GM19238 (cell line): ENCODE measurements around the gene C4orf54.

ENCODE experiments used
- DNase-seq: peaks from one replicate; pipeline ENCODE4 v3.0.0; 2011; ENCODE audit warnings: low spot score; ENCODE audit not compliant: insufficient read length

Gene C4orf54

DNA sequence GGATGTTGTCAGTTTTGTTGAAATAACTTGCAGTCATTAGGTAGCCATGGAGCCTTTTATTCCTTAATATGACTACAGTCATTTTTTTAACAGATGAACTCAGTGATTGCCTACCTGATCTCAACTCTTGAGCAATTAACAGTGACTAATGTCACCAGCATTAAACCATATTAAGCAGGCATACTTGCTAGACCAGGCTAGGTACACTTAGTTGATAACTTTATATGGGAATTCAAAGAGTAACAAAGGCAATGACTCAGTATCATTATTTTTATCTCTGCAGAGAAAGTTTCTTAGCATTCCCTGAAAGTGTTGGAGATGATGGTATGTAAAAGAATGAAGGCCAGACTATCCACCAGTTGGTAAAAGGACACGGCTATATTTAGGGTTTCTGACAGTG, at the start of gene C4orf54:
TSS of gene C4orf54 (minus strand) at position 31 of the 400 bp plus-strand sequence. CDS start 3,180 bp downstream, outside the sequence.
- DNase-seq = no peak

DNA sequence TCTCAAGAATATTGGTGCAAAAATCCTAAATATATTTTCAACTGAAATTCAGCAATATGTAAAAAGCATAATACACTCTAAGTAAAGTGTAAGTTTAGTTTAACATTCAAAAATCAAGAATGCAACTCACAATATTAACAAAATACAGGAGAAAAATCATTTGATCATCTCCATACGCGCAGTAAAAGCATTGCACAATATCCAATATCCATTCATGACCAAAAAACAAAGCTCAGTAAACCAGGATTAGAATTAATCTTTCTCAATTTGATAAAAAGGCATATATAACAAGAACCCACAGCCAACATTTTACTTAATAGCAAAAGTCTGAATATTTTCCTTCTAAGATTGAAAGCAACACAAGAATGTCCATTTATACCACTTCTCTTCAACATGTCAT, 48.3 kb upstream of the C4orf54 start:
- no peak for DNase-seq

DNA sequence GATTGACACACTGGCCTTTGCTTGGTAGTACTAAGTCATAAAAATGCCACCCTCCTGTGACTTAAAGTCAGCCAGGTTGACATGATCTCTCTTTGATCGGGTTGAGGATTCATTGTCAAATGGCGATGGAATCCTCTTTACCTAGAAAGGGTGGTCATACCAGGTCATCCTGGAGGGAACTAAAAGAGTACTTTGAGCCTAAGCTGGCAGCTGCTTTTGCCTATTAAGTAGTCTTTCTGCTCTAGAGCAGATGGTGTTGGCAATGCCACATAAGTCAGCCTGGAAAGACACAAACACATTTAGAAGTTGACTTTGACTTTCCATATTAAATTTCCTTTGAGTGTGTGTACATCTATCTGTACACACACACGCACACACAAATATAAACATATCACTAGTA, 39.2 kb upstream of the C4orf54 start:
- DNase-seq = no peak

DNA sequence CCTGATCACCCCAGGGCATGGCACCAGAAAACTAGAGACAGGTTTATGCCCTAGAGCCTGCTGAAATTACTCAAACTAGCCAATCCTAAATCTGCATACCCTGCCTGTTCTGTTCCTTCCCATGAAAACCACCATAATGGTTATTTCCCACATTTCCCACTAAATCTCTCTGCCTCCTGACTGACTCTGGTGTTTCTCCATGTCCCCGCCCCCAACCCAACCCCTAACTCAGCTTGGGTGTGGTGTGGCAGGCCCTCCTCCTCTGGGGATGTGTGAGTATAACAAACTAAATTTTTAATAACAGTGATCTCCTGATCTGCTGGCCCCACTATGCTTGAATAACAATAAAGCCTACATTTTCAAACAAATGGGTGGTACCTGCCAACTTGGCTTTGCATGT, 35.5 kb upstream of the C4orf54 start:
- DNase-seq = no peak

DNA sequence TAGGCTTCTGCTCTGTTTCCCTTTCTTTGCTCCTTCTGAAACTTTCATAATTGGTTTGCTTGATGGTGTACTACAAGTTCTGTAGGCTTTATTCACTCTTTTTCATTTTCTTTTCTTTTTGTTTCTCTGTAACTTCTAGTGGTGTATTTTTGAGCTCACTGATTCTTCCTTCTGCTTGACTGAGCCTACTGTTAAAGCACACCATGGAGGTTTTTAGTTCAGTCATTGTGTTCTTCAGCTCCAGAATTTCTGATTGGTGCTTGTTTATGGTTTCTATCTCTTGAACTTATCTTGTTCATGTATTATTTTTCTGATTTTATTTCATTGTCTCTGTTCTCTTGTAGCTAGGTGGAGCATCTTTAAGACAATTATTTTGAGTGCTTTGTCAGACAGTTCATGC, 33.4 kb upstream of the C4orf54 start:
- no peak for DNase-seq

DNA sequence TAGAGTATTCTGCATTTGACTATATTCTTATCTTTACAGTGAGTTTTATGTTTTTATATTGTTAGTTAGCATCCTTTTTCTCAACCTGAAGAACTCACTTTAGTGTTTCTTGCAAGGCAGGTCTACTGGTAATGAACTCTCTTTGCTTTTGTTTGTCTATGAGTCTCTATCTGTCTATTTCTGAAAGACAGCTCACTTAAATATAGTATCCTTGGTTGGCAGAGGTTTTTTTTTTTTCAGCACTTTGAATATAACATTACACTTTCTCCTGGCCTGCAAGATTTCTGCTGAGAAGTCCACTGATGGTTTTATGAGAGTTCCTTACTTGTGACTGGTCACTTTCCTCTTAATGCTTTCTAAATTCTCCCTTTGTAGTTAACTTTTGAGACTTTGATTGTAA, 32.8 kb upstream of the C4orf54 start:
- no peak for DNase-seq

DNA sequence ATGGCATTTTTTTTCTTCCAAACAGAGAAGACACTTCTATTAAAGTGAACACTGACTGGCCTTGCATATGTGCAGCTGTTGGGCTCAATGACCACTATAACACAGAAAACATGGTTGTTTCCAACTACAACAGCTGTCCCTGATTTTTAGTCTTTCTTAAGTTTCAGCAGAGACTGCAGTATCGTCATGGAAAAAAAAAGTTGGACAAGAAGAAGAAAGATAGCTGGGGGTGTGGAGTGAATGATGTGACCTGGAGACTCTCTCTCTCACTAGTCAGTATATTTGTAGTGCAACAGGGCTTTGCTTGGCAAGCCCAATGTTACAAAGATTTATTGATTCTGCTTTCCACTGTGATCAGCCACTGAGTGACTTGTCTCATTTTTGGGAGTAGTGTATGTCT, 29.5 kb upstream of the C4orf54 start:
- no peak for DNase-seq

DNA sequence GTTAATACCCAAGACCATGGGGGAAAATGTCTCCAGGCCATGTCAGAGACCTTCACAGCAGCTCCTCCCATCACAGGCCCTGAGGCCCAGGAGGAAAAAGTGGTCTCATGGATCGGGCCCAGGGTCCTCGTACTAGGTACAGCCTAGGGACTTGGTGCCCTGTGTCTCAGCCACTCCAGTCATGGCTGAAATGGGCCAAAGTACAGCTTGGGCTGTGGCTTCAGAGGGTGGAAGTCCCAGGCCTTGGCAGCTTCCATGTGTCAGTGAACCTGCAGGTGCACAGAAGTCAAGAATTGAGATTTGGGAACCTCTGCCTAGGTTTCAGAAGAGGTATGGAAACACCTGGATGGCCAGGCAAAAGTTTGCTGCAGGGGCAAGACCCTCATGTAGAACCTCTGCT, 27.6 kb upstream of the C4orf54 start:
- DNase-seq = no peak

DNA sequence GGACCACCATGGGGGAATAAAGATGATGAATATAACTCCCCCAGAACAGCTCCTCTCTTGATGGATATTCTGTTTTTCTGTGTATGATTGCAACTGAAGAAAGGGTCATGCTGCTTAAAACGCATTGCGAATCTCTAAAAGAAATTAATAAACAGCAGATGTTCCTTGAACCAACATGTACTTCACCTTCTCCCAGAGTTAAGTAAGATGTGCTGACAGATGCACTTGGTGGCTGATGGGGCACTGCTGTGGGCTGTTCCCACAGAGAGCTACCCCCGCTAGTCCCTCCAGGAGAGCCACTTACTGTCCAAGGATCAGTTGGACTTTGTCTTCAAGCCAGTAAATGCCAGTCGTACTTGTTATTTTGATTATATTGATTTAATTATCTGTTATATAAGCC, 26.3 kb upstream of the C4orf54 start:
- no peak for DNase-seq

DNA sequence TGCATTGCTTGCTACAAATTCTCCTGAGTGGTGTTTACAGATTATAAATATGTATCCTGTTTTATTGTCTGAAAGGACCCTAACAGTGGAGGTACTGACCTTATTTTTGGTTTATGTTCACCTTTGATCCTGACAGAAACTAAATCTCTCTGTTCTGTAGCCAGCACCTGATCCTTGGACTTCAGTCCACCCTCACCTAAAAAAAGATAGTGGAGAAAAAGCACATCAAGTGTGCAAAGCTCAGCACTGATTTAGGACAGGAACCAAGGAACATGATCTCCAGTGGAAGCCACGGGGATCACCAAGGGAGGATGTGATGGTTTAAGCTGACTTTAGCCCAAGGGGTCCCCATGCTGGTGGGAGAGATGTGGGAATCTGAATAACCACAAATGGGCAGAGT, 22.3 kb upstream of the C4orf54 start:
- DNase-seq = no peak

DNA sequence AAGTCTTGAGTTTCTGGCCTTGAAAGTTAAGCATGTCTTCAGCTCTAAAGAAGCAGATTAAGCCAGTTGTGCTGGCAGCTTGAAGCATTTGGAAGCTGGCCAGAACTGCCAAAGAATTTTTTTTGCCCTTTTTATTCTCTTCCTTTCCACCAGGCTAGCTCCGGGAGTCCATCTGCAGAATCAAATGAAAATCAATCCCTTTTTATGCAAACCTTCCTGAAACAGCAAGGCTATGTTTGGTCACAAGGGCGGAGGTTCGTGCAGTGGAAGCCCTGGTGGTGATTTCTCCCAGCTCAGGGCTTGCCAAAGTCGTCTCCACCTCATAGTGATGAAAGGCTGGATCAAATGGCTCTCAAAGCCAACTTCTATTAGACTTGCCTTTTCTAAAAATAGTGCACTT, 21.6 kb upstream of the C4orf54 start:
- no peak for DNase-seq

DNA sequence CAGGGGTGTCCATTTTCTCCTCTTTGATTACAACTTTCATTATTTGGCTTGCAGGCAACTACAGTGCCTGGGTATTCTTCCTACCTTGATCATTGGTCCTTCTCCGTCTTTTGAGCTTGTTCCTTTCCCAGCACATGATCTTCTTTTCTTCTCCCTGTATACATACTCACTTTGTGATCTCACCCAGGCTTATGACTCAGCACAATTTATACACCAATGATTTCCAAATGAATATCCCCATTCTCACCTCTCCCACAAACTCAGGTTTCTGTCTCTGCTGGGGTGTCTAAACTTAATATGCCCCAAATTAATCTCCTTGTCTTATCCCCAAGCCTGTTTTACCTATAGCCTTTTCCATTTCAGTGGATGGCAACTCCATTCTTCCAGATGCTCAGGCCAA, 19.5 kb upstream of the C4orf54 start:
- DNase-seq = no peak

DNA sequence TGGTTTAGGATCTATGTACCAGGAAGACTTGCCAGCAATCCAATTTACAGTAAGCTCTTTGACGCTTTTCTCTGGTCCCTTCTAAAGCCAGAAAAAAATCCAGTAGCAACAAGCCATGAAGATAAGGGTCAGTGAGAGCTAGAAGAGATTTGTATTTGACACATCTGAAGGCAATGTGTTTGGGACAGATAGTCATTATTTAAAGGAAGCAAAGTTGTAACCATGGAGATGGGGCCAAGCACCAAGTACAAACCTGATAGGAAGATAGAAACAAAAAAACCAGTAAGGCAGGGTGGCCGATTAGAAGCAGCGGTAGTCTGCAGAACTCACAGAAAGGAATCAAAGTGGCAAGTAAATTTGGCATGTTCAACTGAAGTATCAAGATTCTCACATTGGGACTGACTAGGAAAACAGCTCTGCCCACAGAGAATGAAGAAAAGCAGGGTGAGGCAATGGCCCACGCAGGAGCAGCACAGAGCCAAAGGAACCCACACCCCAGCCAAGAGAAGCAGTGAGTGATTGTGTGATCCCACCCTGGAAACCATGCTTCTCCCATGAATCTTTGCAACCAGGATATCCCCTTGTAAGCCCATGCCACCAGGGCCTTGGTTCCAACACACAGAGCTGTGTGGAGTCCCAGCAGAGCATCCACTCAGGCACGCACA, 12.9 kb upstream of the C4orf54 start:
- no peak for DNase-seq

DNA sequence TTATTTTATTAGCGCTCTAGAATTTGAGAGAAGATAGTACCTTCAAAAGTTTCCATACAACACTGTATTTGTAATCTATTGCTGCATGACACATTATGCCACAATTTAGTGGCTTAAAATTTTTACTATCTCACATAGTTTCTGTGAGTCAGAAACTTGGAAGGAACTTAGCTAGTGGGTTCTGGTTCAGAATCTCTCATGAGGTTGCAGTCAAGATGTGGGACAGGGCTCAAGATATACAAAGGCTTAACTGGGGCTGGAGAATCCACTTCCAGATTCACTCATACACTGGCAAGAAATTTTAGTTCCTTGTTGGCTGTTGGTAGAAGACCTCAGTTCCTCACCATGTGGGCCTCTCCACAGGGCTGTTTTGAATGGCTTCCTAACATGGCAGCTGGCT, 11.5 kb upstream of the C4orf54 start:
- no peak for DNase-seq

DNA sequence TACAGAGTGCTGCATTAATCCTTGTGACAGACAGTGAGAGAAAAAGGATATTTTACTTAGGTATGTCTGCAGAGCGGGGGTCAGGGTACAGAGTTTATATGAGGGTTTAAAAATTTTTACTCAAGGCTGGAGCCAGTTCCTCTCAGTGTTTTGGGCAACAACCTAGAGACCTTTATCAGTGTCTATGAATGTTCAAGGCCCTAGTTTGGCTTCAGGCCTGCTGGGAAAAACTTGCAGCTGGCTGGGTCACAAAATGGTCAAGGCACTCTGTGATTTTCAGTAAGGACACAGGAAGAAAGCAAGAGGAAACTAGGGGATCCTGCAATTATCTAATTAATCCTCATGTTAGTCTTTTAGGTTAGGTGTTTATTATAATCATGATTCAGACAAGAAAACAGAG, 10.8 kb upstream of the C4orf54 start:
- DNase-seq = no peak

DNA sequence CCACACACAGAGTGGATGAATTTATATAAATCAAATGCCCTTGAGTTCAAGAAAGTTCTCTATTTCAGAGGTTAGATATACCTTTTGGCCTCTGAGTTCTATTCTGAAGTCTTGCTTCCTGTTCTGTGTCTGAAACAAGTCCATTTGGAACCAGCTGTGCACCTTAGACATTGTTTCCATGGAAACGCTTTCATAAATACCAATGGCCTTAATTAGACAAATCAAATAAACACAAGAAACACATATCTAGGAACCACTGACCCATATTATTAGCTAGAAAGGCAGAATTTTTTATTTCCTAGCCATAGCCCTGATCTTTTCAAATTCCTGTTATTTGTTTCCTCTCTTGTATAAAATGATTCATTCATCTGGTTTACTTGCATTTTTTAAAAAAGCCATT, 8.4 kb upstream of the C4orf54 start:
- DNase-seq = no peak

DNA sequence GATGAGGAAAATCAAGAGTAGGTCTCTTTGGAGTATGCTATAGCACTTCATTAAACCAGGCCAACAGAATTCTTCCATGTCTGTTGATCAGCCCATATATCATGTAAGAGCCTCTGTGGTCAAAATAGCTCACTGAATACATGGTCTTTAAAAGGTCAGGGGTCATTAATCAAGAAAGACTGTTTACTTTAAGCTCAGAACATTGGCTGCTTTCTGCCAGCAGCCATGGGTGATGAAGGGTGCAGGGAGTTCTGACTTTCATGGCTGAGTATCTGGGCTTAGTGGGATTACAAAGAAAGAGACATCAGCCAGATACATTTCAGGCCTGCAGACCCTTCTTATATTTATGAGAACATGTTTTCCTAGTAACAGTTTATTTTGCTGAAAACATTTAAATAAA, 7.1 kb upstream of the C4orf54 start:
- DNase-seq = no peak

DNA sequence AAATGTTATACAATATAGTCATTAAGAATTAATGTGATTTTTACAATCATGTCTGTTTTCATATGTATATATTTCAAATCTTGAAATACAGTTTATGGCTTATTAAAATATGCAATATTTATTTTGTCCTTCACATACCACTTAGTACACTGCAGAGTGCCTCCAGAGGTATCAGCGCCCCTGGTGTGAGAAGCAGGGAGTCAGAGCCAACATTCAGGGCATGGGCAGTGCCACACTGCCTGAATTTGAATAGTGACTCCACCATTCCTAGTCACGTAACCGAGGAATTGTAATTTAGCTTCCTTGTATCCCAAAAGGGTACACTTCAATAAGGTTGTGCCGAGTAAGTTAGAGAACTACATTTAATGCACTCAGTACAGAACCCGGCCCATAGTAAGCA, 4.3 kb upstream of the C4orf54 start:
- DNase-seq = no peak

DNA sequence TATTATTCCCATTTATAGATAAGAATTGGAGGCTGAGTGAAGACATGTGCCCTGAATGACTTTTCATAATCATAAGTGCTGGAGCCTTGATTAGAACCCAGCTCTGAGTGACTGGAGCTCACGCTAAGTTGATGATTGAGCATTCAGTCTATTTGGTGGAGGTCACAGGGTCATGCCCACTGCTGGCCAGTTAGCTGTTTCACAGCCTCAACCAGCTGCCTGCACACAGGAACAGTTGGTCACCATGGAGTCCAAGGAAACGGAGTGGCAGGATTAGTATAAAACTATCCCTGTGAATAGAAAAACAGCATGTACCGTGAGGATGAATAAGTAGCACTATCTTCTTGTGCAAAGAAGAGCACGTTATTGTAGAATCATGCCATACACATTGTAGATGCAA, 1.0 kb upstream of the C4orf54 start:
- no peak for DNase-seq

DNA sequence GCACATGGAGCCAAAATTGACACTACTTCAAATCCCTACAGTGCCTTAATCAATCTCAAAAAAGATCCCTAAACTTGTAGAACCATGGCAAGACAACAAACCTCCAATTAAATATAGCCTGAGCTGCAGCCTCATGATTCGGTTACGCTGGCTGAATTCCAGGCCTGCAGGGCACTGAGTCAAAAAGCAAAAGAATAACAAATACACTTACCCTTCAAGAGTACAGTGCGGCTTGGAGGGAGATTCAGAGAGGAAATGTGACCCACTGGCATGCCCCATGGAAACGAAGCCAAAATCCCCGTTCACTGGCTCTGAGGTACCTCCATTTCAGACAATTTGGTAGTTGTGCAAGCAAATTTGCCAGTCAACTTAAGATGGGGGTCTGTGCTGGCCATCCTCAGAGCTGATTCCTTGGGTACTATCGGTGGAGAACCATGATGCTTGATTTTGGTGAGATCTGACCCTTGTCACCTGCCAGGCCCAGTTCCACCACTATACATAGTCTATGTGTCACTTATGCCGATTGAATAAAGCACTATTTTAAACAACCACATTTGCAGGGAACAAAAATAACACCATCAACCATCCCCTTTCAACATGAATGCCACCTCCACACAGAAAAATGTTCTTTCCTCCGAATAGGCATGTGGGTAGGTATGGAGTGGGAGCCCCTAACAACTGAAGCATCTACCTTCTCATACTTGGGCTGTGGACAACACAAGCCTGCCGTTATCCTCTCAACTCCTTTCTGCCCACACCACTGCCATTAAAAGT, 2.1 kb downstream of the C4orf54 start:
- DNase-seq = no peak

DNA sequence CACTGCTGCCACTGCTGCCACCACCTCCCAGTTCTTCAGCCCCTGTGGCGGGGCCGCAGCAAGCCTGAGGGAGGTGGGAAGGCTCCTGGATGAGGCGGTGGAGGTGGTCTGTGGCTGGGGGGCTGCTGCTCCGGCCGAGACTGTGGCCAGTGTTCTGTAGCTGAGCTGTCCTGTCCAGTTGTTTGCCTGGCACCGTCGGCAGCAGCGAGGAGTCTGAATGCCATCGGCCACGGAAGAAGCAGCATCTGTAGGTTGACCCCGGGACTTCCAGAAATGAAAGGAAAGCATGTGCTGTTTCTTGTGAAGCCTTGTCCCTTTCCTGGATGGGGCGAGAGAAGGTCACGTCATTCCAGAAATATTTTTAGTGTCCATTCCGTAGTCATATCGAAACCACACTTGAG, 3.3 kb downstream of the C4orf54 start:
- no peak for DNase-seq

DNA sequence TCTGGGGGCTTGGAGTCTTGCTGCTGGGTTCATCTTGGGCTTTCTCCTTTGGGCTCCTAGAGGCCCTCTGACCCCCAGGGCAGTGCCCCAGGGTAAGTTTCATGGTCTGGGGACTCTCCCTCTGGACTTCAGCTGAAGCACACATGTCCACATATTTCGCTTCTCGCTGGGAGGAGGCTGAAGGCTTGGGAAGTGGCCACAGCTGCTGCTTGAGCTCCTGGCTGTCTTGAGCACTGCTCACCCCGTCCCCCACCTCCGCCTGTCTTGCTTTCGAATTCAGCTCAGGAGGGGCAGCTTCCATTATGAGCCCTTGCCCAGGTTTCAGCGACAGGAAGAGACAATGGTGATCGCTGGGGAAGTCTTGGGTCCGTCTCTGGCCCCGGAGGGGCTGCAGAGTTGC, 3.7 kb downstream of the C4orf54 start:
- no peak for DNase-seq
